ENCODE measurements around the gene IL1RAPL1. TPM values are rescaled to one million over a fixed set of nuclear protein-coding genes. Genes with fewer than 3 reads are reported as not detected.

The IL1RAPL1 gene
- total RNA-seq, 1 donor = 1.3 TPM

- H3K4me3 ChIP-seq (ENCODE audit: low read depth, low read length) = no peak overlapping the region
- no peak for DNase-seq (ENCODE audit: low read depth)
- TF ChIP-seq CTCF (IDR thresholded peaks at IDR 0.05; ENCODE audit: insufficient read depth, low read depth, low read length) = no peak
These were observed 1293.7 kb downstream of the IL1RAPL1 start for GRCh38 chrX:29880977-29881376.

- DNase-seq (ENCODE audit: low read depth) = no peak
- TF ChIP-seq CTCF (IDR thresholded peaks at IDR 0.05; ENCODE audit: insufficient read depth, low read depth, low read length) = no peak
- no peak overlapping the region for H3K4me3 ChIP-seq (ENCODE audit: low read depth, low read length)
These were observed 1302.8 kb downstream of the IL1RAPL1 start for GRCh38 chrX:29890004-29890403.

- no peak overlapping the region for H3K4me3 ChIP-seq (ENCODE audit: low read depth, low read length)
- TF ChIP-seq CTCF (IDR thresholded peaks at IDR 0.05; ENCODE audit: insufficient read depth, low read depth, low read length) = no peak
- DNase-seq (ENCODE audit: low read depth) = no peak
These were observed 1303.5 kb downstream of the IL1RAPL1 start for GRCh38 chrX:29890646-29891200.

GRCh38 chrX:29902004-29902403, 1314.8 kb downstream of the IL1RAPL1 start:
- TF ChIP-seq CTCF (IDR thresholded peaks at IDR 0.05; ENCODE audit: insufficient read depth, low read depth, low read length) = no peak
- H3K4me3 ChIP-seq (ENCODE audit: low read depth, low read length) = no peak overlapping the region
- DNase-seq (ENCODE audit: low read depth) = no peak

GRCh38 chrX:29903360-29903759, 1316.1 kb downstream of the IL1RAPL1 start:
- peak; percentile 5 for DNase-seq (ENCODE audit: low read depth)
- TF ChIP-seq CTCF (IDR thresholded peaks at IDR 0.05; ENCODE audit: insufficient read depth, low read depth, low read length) = peak; percentile 50
- no peak overlapping the region for H3K4me3 ChIP-seq (ENCODE audit: low read depth, low read length)

GRCh38 chrX:29911673-29912072, 1324.4 kb downstream of the IL1RAPL1 start:
- DNase-seq (ENCODE audit: low read depth) = no peak
- TF ChIP-seq CTCF (IDR thresholded peaks at IDR 0.05; ENCODE audit: insufficient read depth, low read depth, low read length) = peak; percentile 8
- H3K4me3 ChIP-seq (ENCODE audit: low read depth, low read length) = no peak overlapping the region

GRCh38 chrX:29913647-29914046, 1326.4 kb downstream of the IL1RAPL1 start:
- DNase-seq (ENCODE audit: low read depth) = no peak
- H3K4me3 ChIP-seq (ENCODE audit: low read depth, low read length) = no peak overlapping the region
- TF ChIP-seq CTCF (IDR thresholded peaks at IDR 0.05; ENCODE audit: insufficient read depth, low read depth, low read length) = no peak

Measured in fibroblast of villous mesenchyme (primary cell).